T-helper 2 cell treated with Interferon-gamma antibody and Interleukin-4, amounts not matched to agents 100 ng/mL and 5 ng/mL, for 36 hours (primary cell): ENCODE results near the gene DLEC1. TPM values are rescaled to one million over a fixed set of nuclear protein-coding genes. Genes with fewer than 3 reads are reported as not detected.

Source experiments
- intact Hi-C: fragments of 100-400 bp; cut with micrococcal nuclease; formaldehyde crosslinking; loops from one replicate; pipeline ENCODE4 v1.15.1; 2023
- total RNA-seq: library from RNA; stranded (reverse); gene quantifications from 2 replicates; pipeline ENCODE4 v1.2.3, GENCODE V29; 2022

DLEC1 gene
- total RNA-seq, 1 donor from 2014 or later, result 1.1 TPM

GRCh38 chr3:38151667-38152265, 112.8 kb downstream of the DLEC1 start:
- intact Hi-C loops, result loop anchor here (1.0 kb wide), 2 partner anchors 14 kb away; partner anchors contain the start of genes ACAA1 and OXSR1

- intact Hi-C loops, result loop anchor here (1.0 kb wide), 2 partner anchors 13 to 15 kb away; partner anchors contain the start of genes ACAA1 and OXSR1
Measured at GRCh38 chr3:38152609-38153008, 113.6 kb downstream of the DLEC1 start.

- intact Hi-C loops, result no loop called here
Measured at GRCh38 chr3:38153221-38153620, 114.2 kb downstream of the DLEC1 start.

- intact Hi-C loops, result no loop called here
Measured at GRCh38 chr3:38154033-38154494, 115.1 kb downstream of the DLEC1 start.

GRCh38 chr3:38154625-38155255, 115.7 kb downstream of the DLEC1 start:
- intact Hi-C loops, result no loop called here

GRCh38 chr3:38155825-38156224, 116.8 kb downstream of the DLEC1 start:
- intact Hi-C loops, result no loop called here

- intact Hi-C loops, result no loop called here
Measured at GRCh38 chr3:38157117-38157516, 118.1 kb downstream of the DLEC1 start.

- intact Hi-C loops, result no loop called here
Measured at GRCh38 chr3:38157595-38157994, 118.6 kb downstream of the DLEC1 start.

- intact Hi-C loops, result no loop called here
Measured at GRCh38 chr3:38158472-38158871, 119.5 kb downstream of the DLEC1 start.

- intact Hi-C loops, result loop anchor here (10.0 kb wide), 1 partner anchor 1244 kb away; the partner anchor contains the start of gene RPSA
Measured at GRCh38 chr3:38160704-38161103, 121.7 kb downstream of the DLEC1 start.

GRCh38 chr3:38163117-38163840, 124.3 kb downstream of the DLEC1 start:
- intact Hi-C loops, result loop anchor here (10.0 kb wide), 1 partner anchor 1242 kb away; the partner anchor contains the start of gene RPSA

GRCh38 chr3:38163841-38164642, 125.0 kb downstream of the DLEC1 start:
- intact Hi-C loops, result loop anchor here (2.0 to 10.0 kb wide), 3 partner anchors 41 to 1241 kb away; partner anchors contain the start of genes EPM2AIP1, MLH1 and RPSA

GRCh38 chr3:38164643-38164951, 125.6 kb downstream of the DLEC1 start:
- intact Hi-C loops, result loop anchor here (2.0 to 10.0 kb wide), 3 partner anchors 40 to 1240 kb away; partner anchors contain the start of genes EPM2AIP1, MLH1 and RPSA

GRCh38 chr3:38164952-38165721, 126.1 kb downstream of the DLEC1 start, which contains the start of gene OXSR1:
Gene OXSR1, plus strand, starts transcription at chr3:38165537. Its CDS starts 340 bp downstream, at chr3:38165877.
- intact Hi-C loops, result loop anchor here (1.0 to 10.0 kb wide), 7 partner anchors 13 to 1240 kb away; partner anchors contain the start of genes ACAA1, EPM2AIP1, MLH1 and RPSA

GRCh38 chr3:38165722-38166387, 126.8 kb downstream of the DLEC1 start:
- intact Hi-C loops, result loop anchor here (1.0 to 10.0 kb wide), 7 partner anchors 14 to 1239 kb away; partner anchors contain the start of genes ACAA1, EPM2AIP1, MLH1 and RPSA

- intact Hi-C loops, result loop anchor here (10.0 kb wide), 1 partner anchor 1237 kb away; the partner anchor contains the start of gene RPSA
Measured at GRCh38 chr3:38167591-38167990, 128.6 kb downstream of the DLEC1 start.

GRCh38 chr3:38168151-38169026, 129.4 kb downstream of the DLEC1 start:
- intact Hi-C loops, result loop anchor here (10.0 kb wide), 1 partner anchor 1236 kb away; the partner anchor contains the start of gene RPSA

- intact Hi-C loops, result loop anchor here (10.0 kb wide), 1 partner anchor 1236 kb away; the partner anchor contains the start of gene RPSA
Measured at GRCh38 chr3:38169027-38169317, 130.0 kb downstream of the DLEC1 start.
